ENCODE data around the gene ANO2.
"Not testable (repeated sequence)": the region's sequence is repeated elsewhere in the genome, so short reads cannot be mapped to it uniquely, and the experiment has no call there.

Gene ANO2

GRCh38 chr12:5720381-5721005 is 224.6 kb downstream of the ANO2 start:
- DNase-seq (ENCODE audit: low read depth), result no peak

GRCh38 chr12:5718680-5719079 is 226.4 kb downstream of the ANO2 start:
- no peak for DNase-seq (ENCODE audit: low read depth)

- DNase-seq (ENCODE audit: low read depth), result no peak
Measured at GRCh38 chr12:5718073-5718472, 227.0 kb downstream of the ANO2 start.

- DNase-seq (ENCODE audit: low read depth), result no peak
Measured at GRCh38 chr12:5716976-5717375, 228.1 kb downstream of the ANO2 start.

- DNase-seq (ENCODE audit: low read depth), result no peak
Measured at GRCh38 chr12:5716201-5716600, 228.9 kb downstream of the ANO2 start.

GRCh38 chr12:5715021-5715420 is 230.0 kb downstream of the ANO2 start:
- DNase-seq (ENCODE audit: low read depth), result no peak

- DNase-seq (ENCODE audit: low read depth), result no peak
Measured at GRCh38 chr12:5713599-5714081, 231.4 kb downstream of the ANO2 start.

GRCh38 chr12:5710260-5710878 is 234.7 kb downstream of the ANO2 start:
- no peak for DNase-seq (ENCODE audit: low read depth)

GRCh38 chr12:5708371-5708770 is 236.7 kb downstream of the ANO2 start:
- DNase-seq (ENCODE audit: low read depth), result no peak

GRCh38 chr12:5706247-5706646 is 238.8 kb downstream of the ANO2 start:
- DNase-seq (ENCODE audit: low read depth), result no peak

GRCh38 chr12:5705791-5706190 is 239.3 kb downstream of the ANO2 start:
- DNase-seq (ENCODE audit: low read depth), result no peak

- no peak for DNase-seq (ENCODE audit: low read depth)
Measured at GRCh38 chr12:5694759-5695409, 250.2 kb downstream of the ANO2 start.

GRCh38 chr12:5692850-5693249 is 252.2 kb downstream of the ANO2 start:
- no peak for DNase-seq (ENCODE audit: low read depth)

GRCh38 chr12:5691943-5692342 is 253.1 kb downstream of the ANO2 start:
- no peak for DNase-seq (ENCODE audit: low read depth)

GRCh38 chr12:5690240-5690639 is 254.8 kb downstream of the ANO2 start:
- no peak for DNase-seq (ENCODE audit: low read depth)

- no peak for DNase-seq (ENCODE audit: low read depth)
Measured at GRCh38 chr12:5689773-5690172, 255.3 kb downstream of the ANO2 start.

- DNase-seq (ENCODE audit: low read depth), result no peak
Measured at GRCh38 chr12:5688226-5688625, 256.8 kb downstream of the ANO2 start.

GRCh38 chr12:5685935-5686334 is 259.1 kb downstream of the ANO2 start:
- no peak for DNase-seq (ENCODE audit: low read depth)

GRCh38 chr12:5684989-5685388 is 260.1 kb downstream of the ANO2 start:
- no peak for DNase-seq (ENCODE audit: low read depth)

GRCh38 chr12:5682581-5682980 is 262.5 kb downstream of the ANO2 start:
- no peak for DNase-seq (ENCODE audit: low read depth)

GRCh38 chr12:5678176-5678575 is 266.9 kb downstream of the ANO2 start:
- DNase-seq (ENCODE audit: low read depth), result no peak

GRCh38 chr12:5669624-5670023 is 275.4 kb downstream of the ANO2 start:
- not testable (repeated sequence) for DNase-seq (ENCODE audit: low read depth)

GRCh38 chr12:5665615-5666014 is 279.4 kb downstream of the ANO2 start:
- no peak for DNase-seq (ENCODE audit: low read depth)
